GM12878 (cell line): ENCODE data around the gene TMEM44. TPM values are rescaled to one million over a fixed set of nuclear protein-coding genes. Genes with fewer than 3 reads are reported as not detected.

Experiments
- ATAC-seq: fragments of 200-7000 bp; cut with Tn5 transposase; 3 replicates; pipeline ENCODE4 v1.9.1; 2020; ENCODE audit warnings: mild to moderate bottlenecking, moderate library complexity
- BruUV-seq: library from RNA; stranded (reverse); fragments of 400-500 nt; replicated peaks from 2 replicates; lab custom pipeline; 2021; lab: Mats Ljungman, UMichigan
- CTCF ChIA-PET: fragments of 300-600 bp; sonication (Branson Sonifier 250); formaldehyde crosslinking; extraction: SDS; loops from one replicate; lab custom pipeline; 2021; ENCODE audit warnings: inconsistent platforms; lab: Yijun Ruan, JAX
- POLR2A ChIA-PET: fragments of 350-600 bp; formaldehyde crosslinking; extraction: SDS; loops from one replicate; lab custom pipeline; 2021; ENCODE audit warnings: inconsistent platforms; lab: Charles Lee
- RAD21 ChIA-PET: fragments of 300-600 bp; sonication (Branson Sonifier 250); formaldehyde crosslinking; loops from one replicate; lab custom pipeline; 2023; ENCODE audit warnings: antibody characterized with exemption; ENCODE audit not compliant: unreplicated experiment; lab: Charles Lee
- SMC1A ChIA-PET: fragments of 300-600 bp; sonication (Branson Sonifier 250); formaldehyde crosslinking; loops from one replicate; lab custom pipeline; 2023; ENCODE audit not compliant: unreplicated experiment, uncharacterized antibody; lab: Charles Lee
- DNase-seq: peaks from one replicate; pipeline ENCODE4 v3.0.0-alpha.2; 2011; ENCODE audit warnings: low read depth, low spot score
- FAIRE-seq: peaks from 3 replicates; lab custom pipeline; 2011; peaks lifted over from hg19 to GRCh38; lab: Jason Lieb, UNC
- H2AFZ ChIP-seq: 2 replicates; pipeline ENCODE4 v1.6.0; 2011; ENCODE audit warnings: low read depth, low read length, control low read depth; ENCODE audit not compliant: control insufficient read depth
- H3K27ac ChIP-seq: 2 replicates; pipeline ENCODE4 v1.5.1; 2011; ENCODE audit warnings: control low read depth; ENCODE audit not compliant: control insufficient read depth, insufficient read depth
- H3K27me3 ChIP-seq, 2 experiments: replicated peaks in 1 of 2; 2 replicates each; pipeline versions ENCODE4 v1.6.0 to v1.6.1; 2011; ENCODE audit warnings: low read length in 1 of 2; ENCODE audit not compliant: control insufficient read depth in 2 of 2, insufficient read depth in 2 of 2
- H3K36me3 ChIP-seq, 2 experiments: 2 replicates each; pipeline ENCODE4 v1.5.1; 2011; ENCODE audit warnings: low read length in 1 of 2; ENCODE audit not compliant: control insufficient read depth in 2 of 2, insufficient read depth in 2 of 2
- H3K4me1 ChIP-seq: 2 replicates; pipeline ENCODE4 v1.6.1; 2011; ENCODE audit warnings: mild to moderate bottlenecking, low read length, moderate library complexity, mixed read lengths; ENCODE audit not compliant: control insufficient read depth, insufficient read depth
- H3K4me2 ChIP-seq: 2 replicates; pipeline ENCODE4 v1.6.0; 2011; ENCODE audit warnings: control low read depth; ENCODE audit not compliant: control insufficient read depth, insufficient read depth
- H3K4me3 ChIP-seq: fragments of 200-600 bp; sonication (generic); 2 replicates; pipeline ENCODE4 v1.5.1; 2016
- H3K79me2 ChIP-seq: 2 replicates; pipeline ENCODE4 v1.6.0; 2011; ENCODE audit warnings: low read length; ENCODE audit not compliant: control insufficient read depth, insufficient read depth
- H3K9ac ChIP-seq: 2 replicates; pipeline ENCODE4 v1.8.0; 2011; ENCODE audit warnings: low read length, control low read depth, mixed read lengths; ENCODE audit not compliant: control insufficient read depth, insufficient read depth
- H3K9me3 ChIP-seq: replicated peaks from 3 replicates; pipeline ENCODE4 v1.5.1; 2011; ENCODE audit warnings: mild to moderate bottlenecking, low read length; ENCODE audit not compliant: control insufficient read depth, insufficient read depth
- H4K20me1 ChIP-seq: 2 replicates; pipeline ENCODE4 v1.6.0; 2011; ENCODE audit not compliant: control insufficient read depth, insufficient read depth
- CEBPB ChIP-seq, 2 experiments: fragments of 150-350 bp in 1 of 2; IDR thresholded peaks; 2 replicates each; pipeline ENCODE4 v1.6.1; 2012 to 2014; ENCODE audit warnings: low read depth in 2 of 2, low read length in 2 of 2, borderline replicate concordance in 1 of 2, inconsistent platforms in 1 of 2
- CREB1 ChIP-seq: IDR thresholded peaks from 2 replicates; pipeline ENCODE4 v1.6.1; 2012; ENCODE audit warnings: low read depth, mild to moderate bottlenecking, inconsistent platforms
- CUX1 ChIP-seq: IDR thresholded peaks from 2 replicates; pipeline ENCODE4 v1.6.1; 2012; ENCODE audit warnings: improper control_type of control experiment, low read depth, low read length; ENCODE audit not compliant: insufficient replicate concordance
- DPF2 ChIP-seq: fragments of 450-650 bp; IDR thresholded peaks from 2 replicates; pipeline ENCODE4 v1.6.1; 2017; ENCODE audit warnings: mild to moderate bottlenecking
- HDAC6 ChIP-seq: fragments of 200-600 bp; sonication (generic); IDR thresholded peaks from one replicate; pipeline ENCODE4 v1.8.0; 2017; ENCODE audit warnings: antibody characterized with exemption; ENCODE audit not compliant: unreplicated experiment
- IKZF1 ChIP-seq: fragments of 450-650 bp; conservative IDR thresholded peaks from 2 replicates; pipeline ENCODE4 v1.6.1; 2017; ENCODE audit warnings: antibody characterized with exemption, mild to moderate bottlenecking
- JUND ChIP-seq: IDR thresholded peaks from 2 replicates; pipeline ENCODE4 v1.6.1; 2012; ENCODE audit warnings: low read depth, mild to moderate bottlenecking, low read length, improper control_type of control experiment, moderate library complexity
- RAD51 ChIP-seq: fragments of 450-650 bp; IDR thresholded peaks from 2 replicates; pipeline ENCODE4 v1.6.1; 2016; ENCODE audit warnings: moderate library complexity, mild to moderate bottlenecking, inconsistent platforms
- RBBP5 ChIP-seq: fragments of 200-600 bp; sonication (generic); conservative IDR thresholded peaks from 2 replicates; pipeline ENCODE4 v1.6.1; 2016
- RFX5 ChIP-seq: IDR thresholded peaks from 2 replicates; pipeline ENCODE4 v1.6.1; 2011; ENCODE audit warnings: low read depth, low read length, improper control_type of control experiment
- TBL1XR1 ChIP-seq: IDR thresholded peaks from 2 replicates; pipeline ENCODE4 v1.6.1; 2012; ENCODE audit warnings: low read depth, low read length, improper control_type of control experiment
- USF2 ChIP-seq: IDR thresholded peaks from 2 replicates; pipeline ENCODE4 v1.6.1; 2011; ENCODE audit warnings: low read depth, low read length, improper control_type of control experiment, borderline replicate concordance
- WRNIP1 ChIP-seq: IDR thresholded peaks from 2 replicates; pipeline ENCODE4 v1.6.1; 2011; ENCODE audit warnings: low read depth, low read length, improper control_type of control experiment, borderline replicate concordance
- YBX1 ChIP-seq: fragments of 450-650 bp; IDR thresholded peaks from 2 replicates; pipeline ENCODE4 v1.6.1; 2016; ENCODE audit warnings: antibody characterized with exemption
- ZBTB33 ChIP-seq: fragments of 450-650 bp; IDR thresholded peaks from 2 replicates; pipeline ENCODE4 v1.6.1; 2017; ENCODE audit warnings: mild to moderate bottlenecking
- WGBS: methylation state at CpG from one replicate; pipeline ENCODE4 v1.1.6; 2016; ENCODE audit warnings: low lambda C conversion rate; ENCODE audit not compliant: insufficient replicate concordance, insufficient coverage; ENCODE audit errors: missing lambda C conversion rate; 5-methylcytosine and 5-hydroxymethylcytosine counted together
- in situ Hi-C: fragments of 300-500 bp; cut with MboI; formaldehyde crosslinking; loops from 9 replicates; pipeline ENCODE4 v1.14.3; 2018; ENCODE audit warnings: mixed read lengths
- intact Hi-C: fragments of 100-400 bp; cut with micrococcal nuclease; formaldehyde crosslinking; loops from one replicate; pipeline ENCODE4 v1.14.2; 2022; ENCODE audit not compliant: unreplicated experiment
- polyA plus RNA-seq, 11 experiments: library from polyadenylated mRNA; depleted of rRNA in 4 of 11; unstranded in 6 of 11; stranded (reverse) in 5 of 11; fragments of >200 nt; fragmentation: Nextera tagmentation in 4 of 11; fragmentation: Illumina TruSeq in 1 of 11; extraction: Ambion mirVana in 4 of 11; extraction: Trizol in 1 of 11; gene quantifications; 1 replicate in 1 of 11; 2 replicates in 10 of 11; pipeline versions ENCODE4 v1.2.1 to v1.2.3, GENCODE V29; 2011 to 2016; ENCODE audit warnings: inconsistent platforms in 2 of 11, missing spikeins in 2 of 11, low read depth in 1 of 11
- total RNA-seq, 4 experiments: library from RNA; depleted of rRNA in 3 of 4; stranded (reverse); fragments of >200 nt in 3 of 4; fragmentation: Illumina TruSeq in 1 of 4; extraction: Trizol in 1 of 4; gene quantifications; 2 replicates each; pipeline versions ENCODE4 v1.2.1 to v1.2.3, GENCODE V29; 2013 to 2021
- TF ChIP-seq, protein P1 (sequence below): IDR thresholded peaks from 2 replicates; pipeline ENCODE4 v1.6.1; 2012; ENCODE audit warnings: low read depth, low read length, improper control_type of control experiment

Gene TMEM44
- total and polyA plus RNA-seq, 10 of the 15 experiments (the other 5 are each of a cell fraction or from before 2014, with no cell fraction given) = 0.57 to 8.3 (median 3.6) TPM

GRCh38 chr3:194617143-194617671 is 16.0 kb downstream of the TMEM44 start:
- WGBS = 89% methylated on average over 13 of the region's 14 CpGs
- ATAC-seq (no peak), FAIRE-seq (no peak), DNase-seq (no peak)
- Histone ChIP-seq H3K4me3 (no peak overlapping the region), H3K4me1 (no peaks in the 10 kb centered on the region; the same call in 1 of the 2 replicates), H3K79me2 (no peaks in the 10 kb centered on the region), H3K36me3 (no peaks in the 10 kb centered on the region), H3K27me3 (no peaks in the 10 kb centered on the region), H3K4me2 (no peak overlapping the region), H3K9me3 (no peaks in the 10 kb centered on the region; the same call in 2 of the 3 replicates), H2AFZ (no peak overlapping the region), H4K20me1 (no peaks in the 10 kb centered on the region), H3K9ac (no peak overlapping the region), H3K27ac (no peak overlapping the region)
- intact Hi-C loops = no loop called here
- BruUV-seq = no TSS peak
- RAD21 ChIA-PET = no interaction called here
- POLR2A ChIA-PET = no interaction called here
- CTCF ChIA-PET = no interaction called here
- SMC1A ChIA-PET = no interaction called here
- in situ Hi-C loops = no loop called here
- TF ChIP-seq RAD51 (no peak), ZBTB33 (no peak), WRNIP1 (no peak), JUND (no peak), USF2 (no peak), CREB1 (no peak), YBX1 (no peak), HDAC6 (no peak), RBBP5 (no peak), RFX5 (no peak), DPF2 (no peak), IKZF1 (no peak), CUX1 (no peak), CEBPB (IDR thresholded peaks at IDR 0.05; ENCODE audit: borderline replicate concordance in 1 of 2, low read depth in 2 of 2, low read length in 2 of 2) (no peak), TBL1XR1 (no peak)
- TF ChIP-seq, protein P1, sequence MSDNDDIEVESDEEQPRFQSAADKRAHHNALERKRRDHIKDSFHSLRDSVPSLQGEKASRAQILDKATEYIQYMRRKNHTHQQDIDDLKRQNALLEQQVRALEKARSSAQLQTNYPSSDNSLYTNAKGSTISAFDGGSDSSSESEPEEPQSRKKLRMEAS = no peak
